ENCODE data around the gene ANXA6. TPM values are rescaled to one million over a fixed set of nuclear protein-coding genes. Genes with fewer than 3 reads are reported as not detected.

Gene ANXA6
- total and polyA plus RNA-seq, 2 donors from 2014 or later, result 107 to 183 TPM

DNA sequence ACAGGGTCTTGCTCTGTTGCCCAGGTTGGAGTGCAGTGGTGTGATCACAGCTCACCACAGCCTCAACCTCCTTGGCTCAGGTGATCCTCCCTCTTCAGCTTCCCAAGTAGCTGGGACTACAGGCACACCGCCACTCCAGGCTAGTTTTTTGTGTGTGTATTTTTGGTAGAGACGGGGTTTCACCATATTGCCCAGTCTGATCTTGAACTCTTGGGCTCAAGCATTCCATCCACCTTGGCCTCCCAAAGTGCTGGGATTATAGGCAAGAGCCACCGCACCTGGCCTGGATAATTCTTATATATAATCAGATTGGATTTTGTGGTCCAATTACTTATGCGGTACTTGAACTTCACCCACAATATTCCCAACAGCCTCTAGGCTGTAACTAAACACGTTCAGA lies 46.5 kb upstream of the ANXA6 start:
- H3K27me3 ChIP-seq (ENCODE audit: control insufficient read depth, insufficient read depth, low read length), result no peaks in the 10 kb centered on the region
- H3K4me3 ChIP-seq (ENCODE audit: low read length in 3 of 3), result no peak overlapping the region
- H3K36me3 ChIP-seq (ENCODE audit: control insufficient read depth in 2 of 3, insufficient read depth in 3 of 3, low read length in 3 of 3), result no peaks in the 10 kb centered on the region
- no peaks in the 10 kb centered on the region for H3K9me3 ChIP-seq (ENCODE audit: control insufficient read depth in 2 of 3, insufficient read depth in 1 of 3, low read length in 3 of 3)
- TF ChIP-seq, protein P1, sequence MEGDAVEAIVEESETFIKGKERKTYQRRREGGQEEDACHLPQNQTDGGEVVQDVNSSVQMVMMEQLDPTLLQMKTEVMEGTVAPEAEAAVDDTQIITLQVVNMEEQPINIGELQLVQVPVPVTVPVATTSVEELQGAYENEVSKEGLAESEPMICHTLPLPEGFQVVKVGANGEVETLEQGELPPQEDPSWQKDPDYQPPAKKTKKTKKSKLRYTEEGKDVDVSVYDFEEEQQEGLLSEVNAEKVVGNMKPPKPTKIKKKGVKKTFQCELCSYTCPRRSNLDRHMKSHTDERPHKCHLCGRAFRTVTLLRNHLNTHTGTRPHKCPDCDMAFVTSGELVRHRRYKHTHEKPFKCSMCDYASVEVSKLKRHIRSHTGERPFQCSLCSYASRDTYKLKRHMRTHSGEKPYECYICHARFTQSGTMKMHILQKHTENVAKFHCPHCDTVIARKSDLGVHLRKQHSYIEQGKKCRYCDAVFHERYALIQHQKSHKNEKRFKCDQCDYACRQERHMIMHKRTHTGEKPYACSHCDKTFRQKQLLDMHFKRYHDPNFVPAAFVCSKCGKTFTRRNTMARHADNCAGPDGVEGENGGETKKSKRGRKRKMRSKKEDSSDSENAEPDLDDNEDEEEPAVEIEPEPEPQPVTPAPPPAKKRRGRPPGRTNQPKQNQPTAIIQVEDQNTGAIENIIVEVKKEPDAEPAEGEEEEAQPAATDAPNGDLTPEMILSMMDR (IDR thresholded peaks at IDR 0.05; ENCODE audit: borderline replicate concordance, extremely low read depth, insufficient read depth), result no peak
- no peak overlapping the region for H3K27ac ChIP-seq (ENCODE audit: low read depth in 2 of 2, low read length in 2 of 2)
- DNase-seq (no peak), FAIRE-seq (no peak)
- intact Hi-C loops (cut with DNase I), result no loop called here
- no peaks in the 10 kb centered on the region for H3K4me1 ChIP-seq (ENCODE audit: control insufficient read depth in 2 of 3, insufficient read depth in 2 of 3, low read depth in 1 of 3, low read length in 3 of 3)
- H3K9ac ChIP-seq (ENCODE audit: low read length in 3 of 3), result no peak overlapping the region

DNA sequence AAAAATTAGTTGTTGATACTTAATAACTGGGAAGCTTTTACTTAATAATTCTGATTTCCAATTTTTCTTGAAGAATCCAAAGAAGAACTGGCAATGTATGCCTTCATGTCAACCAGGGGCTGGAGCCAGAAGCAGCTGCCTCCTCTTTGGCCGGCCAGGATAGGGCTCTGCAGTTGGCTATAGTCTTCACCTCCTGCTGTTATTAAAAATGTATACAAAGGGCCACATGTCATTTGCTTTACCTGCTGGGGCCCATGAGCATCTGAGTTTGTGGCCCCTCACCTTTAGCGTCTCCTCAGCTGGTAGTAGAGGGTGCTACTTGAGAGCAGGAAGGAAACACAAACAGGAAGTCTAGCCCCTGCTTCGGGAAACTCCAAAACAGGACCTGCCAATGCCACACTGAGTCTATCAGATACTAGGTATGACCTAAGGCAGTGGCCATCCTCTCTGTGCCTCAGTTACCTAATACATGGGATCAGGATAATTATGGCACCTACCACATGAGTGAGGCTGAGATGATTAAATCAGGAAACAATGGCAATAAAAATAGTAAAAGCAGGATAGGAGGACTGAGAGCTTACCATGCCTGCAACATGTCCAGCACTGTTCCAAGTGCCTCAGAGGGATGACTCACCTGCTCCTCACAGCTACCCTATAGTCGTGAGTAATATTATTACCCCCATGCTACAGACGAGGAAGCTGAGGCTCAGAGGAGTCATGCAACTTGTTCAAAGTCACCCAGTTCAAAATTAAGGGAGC lies 45.0 kb upstream of the ANXA6 start:
- TF ChIP-seq, protein P1 (IDR thresholded peaks at IDR 0.05; ENCODE audit: borderline replicate concordance, extremely low read depth, insufficient read depth), result no peak
- Histone ChIP-seq H3K9ac (ENCODE audit: low read length in 3 of 3) (no peak overlapping the region), H3K27me3 (ENCODE audit: control insufficient read depth, insufficient read depth, low read length) (no peaks in the 10 kb centered on the region), H3K9me3 (ENCODE audit: control insufficient read depth in 2 of 3, insufficient read depth in 1 of 3, low read length in 3 of 3) (no peaks in the 10 kb centered on the region), H3K36me3 (ENCODE audit: control insufficient read depth in 2 of 3, insufficient read depth in 3 of 3, low read length in 3 of 3) (no peaks in the 10 kb centered on the region), H3K4me3 (ENCODE audit: low read length in 3 of 3) (no peak overlapping the region), H3K4me1 (ENCODE audit: control insufficient read depth in 2 of 3, insufficient read depth in 2 of 3, low read depth in 1 of 3, low read length in 3 of 3) (no peaks in the 10 kb centered on the region), H3K27ac (ENCODE audit: low read depth in 2 of 2, low read length in 2 of 2) (no peak overlapping the region)
- FAIRE-seq (no peak), DNase-seq (no peak)
- intact Hi-C loops (cut with DNase I), result no loop called here

GRCh38 chr5:151200913-151201595 lies 43.5 kb upstream of the ANXA6 start:
- no peak for DNase-seq
- Histone ChIP-seq H3K27me3 (ENCODE audit: control insufficient read depth, insufficient read depth, low read length) (no peaks in the 10 kb centered on the region), H3K4me1 (ENCODE audit: control insufficient read depth in 2 of 3, insufficient read depth in 2 of 3, low read depth in 1 of 3, low read length in 3 of 3) (no peaks in the 10 kb centered on the region), H3K9me3 (ENCODE audit: control insufficient read depth in 2 of 3, insufficient read depth in 1 of 3, low read length in 3 of 3) (no peaks in the 10 kb centered on the region), H3K36me3 (ENCODE audit: control insufficient read depth in 2 of 3, insufficient read depth in 3 of 3, low read length in 3 of 3) (no peaks in the 10 kb centered on the region), H3K4me3 (ENCODE audit: low read length in 3 of 3) (no peak overlapping the region), H3K27ac (ENCODE audit: low read depth in 2 of 2, low read length in 2 of 2) (no peak overlapping the region), H3K9ac (ENCODE audit: low read length in 3 of 3) (no peak overlapping the region)
- TF ChIP-seq, protein P1 (IDR thresholded peaks at IDR 0.05; ENCODE audit: borderline replicate concordance, extremely low read depth, insufficient read depth), result no peak
- intact Hi-C loops (cut with DNase I), result no loop called here
- no peak for FAIRE-seq

Data from kidney (tissue), 14 donors.